HepG2 (cell line): Measurements from ENCODE around the gene AHCY. TPM values are rescaled to one million over a fixed set of nuclear protein-coding genes. Genes with fewer than 3 reads are reported as not detected.
A peak's percentile ranks its signal among the peaks of the same experiment; 100 is the strongest.

Source experiments
- ADNP ChIP-seq: sonication (generic); formaldehyde crosslinking; IDR thresholded peaks from 2 replicates; pipeline ENCODE4 v1.4.0; 2020; ENCODE audit warnings: missing genetic modification reagents
- AGO1 ChIP-seq: fragments of 200-400 bp; formaldehyde crosslinking; IDR thresholded peaks from 2 replicates; pipeline ENCODE4 v1.6.1; 2017; ENCODE audit warnings: mild to moderate bottlenecking, low read depth, low read length, moderate library complexity; ENCODE audit not compliant: poor library complexity, severe bottlenecking
- HNRNPH1 ChIP-seq: fragments of 200-400 bp; formaldehyde crosslinking; optimal IDR thresholded peaks from 2 replicates; pipeline ENCODE3; 2017; ENCODE audit warnings: mild to moderate bottlenecking, low read depth, low read length
- HNRNPK ChIP-seq: fragments of 200-400 bp; formaldehyde crosslinking; IDR thresholded peaks from 2 replicates; pipeline ENCODE4 v1.6.1; 2018; ENCODE audit warnings: low read length, low read depth, moderate library complexity, mild to moderate bottlenecking; ENCODE audit not compliant: poor library complexity, severe bottlenecking
- JDP2 ChIP-seq: sonication (generic); formaldehyde crosslinking; IDR thresholded peaks from 2 replicates; pipeline ENCODE4 v1.8.1; 2022; ENCODE audit warnings: missing genetic modification reagents, borderline replicate concordance
- KAT7 ChIP-seq: IDR thresholded peaks from 2 replicates; pipeline ENCODE4 v1.6.1; 2018; ENCODE audit warnings: borderline replicate concordance, missing compliant biosample characterization
- MAFF ChIP-seq: IDR thresholded peaks from 2 replicates; pipeline ENCODE4 v1.6.1; 2011; ENCODE audit warnings: low read depth, low read length, improper control_type of control experiment
- NR2F1 ChIP-seq, 2 experiments: fragments of 450-650 bp in 1 of 2; formaldehyde crosslinking in 1 of 2; IDR thresholded peaks; 2 replicates each; pipeline versions ENCODE4 v1.5.0 to v1.6.1; 2016 to 2020; ENCODE audit warnings: mild to moderate bottlenecking in 1 of 2, missing compliant biosample characterization in 1 of 2, missing genetic modification reagents in 1 of 2, moderate library complexity in 1 of 2
- ONECUT2 ChIP-seq: sonication (generic); formaldehyde crosslinking; IDR thresholded peaks from 2 replicates; pipeline ENCODE4 v1.4.0; 2020; ENCODE audit warnings: missing genetic modification reagents
- RFXAP ChIP-seq: sonication (generic); formaldehyde crosslinking; IDR thresholded peaks from 2 replicates; pipeline ENCODE4 v1.4.0; 2020; ENCODE audit warnings: missing genetic modification reagents, borderline replicate concordance
- SALL1 ChIP-seq: sonication (generic); formaldehyde crosslinking; IDR thresholded peaks from 2 replicates; pipeline ENCODE4 v1.8.0; 2022; ENCODE audit warnings: mild to moderate bottlenecking, missing genetic modification reagents
- SP1 ChIP-seq, 2 experiments: fragments of 450-650 bp in 1 of 2; sonication (generic) in 1 of 2; formaldehyde crosslinking in 1 of 2; IDR thresholded peaks; 2 replicates each; pipeline versions ENCODE4 v1.4.0 to v1.6.1; 2016 to 2020; ENCODE audit warnings: missing genetic modification reagents in 1 of 2
- TRIM22 ChIP-seq: fragments of 450-650 bp; IDR thresholded peaks from 2 replicates; pipeline ENCODE4 v1.6.1; 2017
- ZBTB34 ChIP-seq: sonication (generic); formaldehyde crosslinking; IDR thresholded peaks from 2 replicates; pipeline ENCODE4 v1.8.0; 2022; ENCODE audit warnings: mild to moderate bottlenecking, missing genetic modification reagents
- ZFP41 ChIP-seq: sonication (generic); formaldehyde crosslinking; IDR thresholded peaks from 2 replicates; pipeline ENCODE4 v1.4.0; 2020; ENCODE audit warnings: mild to moderate bottlenecking, missing genetic modification reagents, borderline replicate concordance
- ZNF142 ChIP-seq: sonication (generic); formaldehyde crosslinking; IDR thresholded peaks from 2 replicates; pipeline ENCODE4 v1.4.0; 2020; ENCODE audit warnings: missing genetic modification reagents
- ZNF24 ChIP-seq: fragments of 450-650 bp; IDR thresholded peaks from 2 replicates; pipeline ENCODE4 v1.6.1; 2017; ENCODE audit warnings: antibody characterized with exemption, mild to moderate bottlenecking
- ZNF556 ChIP-seq: sonication (generic); formaldehyde crosslinking; IDR thresholded peaks from 2 replicates; pipeline ENCODE4 v1.4.0; 2020; ENCODE audit warnings: mild to moderate bottlenecking, missing genetic modification reagents, borderline replicate concordance
- ZNF570 ChIP-seq: sonication (generic); formaldehyde crosslinking; IDR thresholded peaks from 2 replicates; pipeline ENCODE4 v1.4.0; 2020; ENCODE audit warnings: mild to moderate bottlenecking, missing genetic modification reagents, borderline replicate concordance
- ZNF761 ChIP-seq: sonication (generic); formaldehyde crosslinking; conservative IDR thresholded peaks from 2 replicates; pipeline ENCODE4 v1.4.0; 2020; ENCODE audit warnings: mild to moderate bottlenecking, missing genetic modification reagents
- polyA plus RNA-seq, 8 experiments: library from polyadenylated mRNA; depleted of rRNA in 3 of 8; stranded (reverse) in 7 of 8; unstranded in 1 of 8; fragments of >200 nt; fragmentation: Illumina TruSeq in 4 of 8; extraction: Trizol in 4 of 8; gene quantifications; 2 replicates each; pipeline versions ENCODE4 v1.2.1 to v1.2.3, GENCODE V29; 2011 to 2016; ENCODE audit warnings: low read depth in 4 of 8, missing spikeins in 1 of 8, mixed read lengths in 1 of 8; ENCODE audit not compliant: insufficient read depth in 1 of 8
- total RNA-seq, 5 experiments: library from RNA; depleted of rRNA; stranded (reverse); fragments of >200 nt; fragmentation: Illumina TruSeq; extraction: Trizol; gene quantifications; 2 replicates each; pipeline ENCODE4 v1.2.3, GENCODE V29; 2016; ENCODE audit warnings: low read depth in 1 of 5

Gene AHCY
- total and polyA plus RNA-seq, 2 of the 13 experiments (the other 11 are each of a cell fraction or from before 2014, with no cell fraction given), result 407 to 419 TPM

- TF ChIP-seq ZNF142 (CRISPR knock-in tag), result no peak; the same call in none of the 2 replicates
- peak; percentile 81 to 84; a peak in 3 of 4 replicates for TF ChIP-seq NR2F1 (CRISPR knock-in tag; IDR thresholded peaks at IDR 0.05)
- peak; percentile 44; the same call in 1 of the 2 replicates for TF ChIP-seq KAT7
- peak; percentile 67 for TF ChIP-seq HNRNPK
- no peak for TF ChIP-seq HNRNPH1
- no peak for TF ChIP-seq AGO1
- TF ChIP-seq ADNP, result no peak
- peak; percentile 96; the same call in 1 of the 2 replicates for TF ChIP-seq ZNF556 (CRISPR knock-in tag)
- peak; percentile 98 for TF ChIP-seq SALL1 (CRISPR knock-in tag)
- no peak for TF ChIP-seq SP1 (IDR thresholded peaks at IDR 0.05)
- TF ChIP-seq SP1 (CRISPR knock-in tag; IDR thresholded peaks at IDR 0.05), result peak; percentile 78
- 0 out of 2 replicates have a peak, but pooled peaks have one; percentile 41 for TF ChIP-seq ZNF570 (CRISPR knock-in tag)
- TF ChIP-seq JDP2 (CRISPR knock-in tag), result peak; percentile 51; the same call in 1 of the 2 replicates
- TF ChIP-seq MAFF, result peak; percentile 74
- no peak for TF ChIP-seq ZNF761 (CRISPR knock-in tag)
- TF ChIP-seq RFXAP (CRISPR knock-in tag), result peak; percentile 78; the same call in 1 of the 2 replicates
- TF ChIP-seq ONECUT2 (CRISPR knock-in tag), result peak; percentile 48; the same call in 1 of the 2 replicates
- TF ChIP-seq TRIM22, result no peak
- TF ChIP-seq ZFP41 (CRISPR knock-in tag), result peak; percentile 59; the same call in 1 of the 2 replicates
- no peak for TF ChIP-seq ZBTB34 (CRISPR knock-in tag)
- TF ChIP-seq ZNF24, result peak; percentile 69; the same call in 1 of the 2 replicates
Observed at GRCh38 chr20:34311118-34312023, 8.2 kb upstream of the AHCY start (continued).
